ENCODE results near the gene COPS9.

Gene COPS9

GRCh38 chr2:240105982-240106381, 30.1 kb downstream of the COPS9 start:
- no peak for DNase-seq

GRCh38 chr2:240103136-240103535, 33.0 kb downstream of the COPS9 start:
- no peak for DNase-seq

GRCh38 chr2:240098349-240098748, 37.8 kb downstream of the COPS9 start:
- no peak for DNase-seq

- peak; percentile 18 for DNase-seq
These were observed 40.3 kb downstream of the COPS9 start for GRCh38 chr2:240095556-240096523.

- DNase-seq: no peak
These were observed 46.8 kb downstream of the COPS9 start for GRCh38 chr2:240089306-240089705.

- DNase-seq: no peak
These were observed 49.5 kb downstream of the COPS9 start for GRCh38 chr2:240086563-240086962.

Measured in NCI-H345 (cell line).